Liver (tissue), 9 donors: ENCODE data around the gene GLT1D1. TPM values are rescaled to one million over a fixed set of nuclear protein-coding genes. Genes with fewer than 3 reads are reported as not detected.

Experiments
- DNase-seq: peaks from one replicate; pipeline ENCODE4 v3.0.0-alpha.2; 2017; ENCODE audit warnings: low spot score
- H3K27ac ChIP-seq, 2 donors: one replicate each; pipeline ENCODE4 v1.7.0; 2013; ENCODE audit warnings: inconsistent platforms in 2 of 2, low read length in 2 of 2, control low read depth in 1 of 2, low read depth in 1 of 2, mild to moderate bottlenecking in 1 of 2
- H3K27me3 ChIP-seq, 4 donors: one replicate each; pipeline versions ENCODE4 v1.6.1 to v1.7.0; 2013; ENCODE audit warnings: low read length in 3 of 4, inconsistent platforms in 1 of 4, mild to moderate bottlenecking in 1 of 4, moderate library complexity in 1 of 4; ENCODE audit not compliant: control insufficient read depth in 4 of 4, insufficient read depth in 4 of 4
- H3K36me3 ChIP-seq, 4 donors: one replicate each; pipeline versions ENCODE4 v1.6.1 to v1.7.0; 2013; ENCODE audit warnings: low read length in 3 of 4, mild to moderate bottlenecking in 3 of 4, low read depth in 1 of 4, moderate library complexity in 1 of 4; ENCODE audit not compliant: control insufficient read depth in 4 of 4, insufficient read depth in 3 of 4
- H3K4me1 ChIP-seq, 4 donors: one replicate each; pipeline versions ENCODE4 v1.6.1 to v1.7.0; 2013; ENCODE audit warnings: low read length in 3 of 4, mild to moderate bottlenecking in 3 of 4, moderate library complexity in 1 of 4; ENCODE audit not compliant: control insufficient read depth in 4 of 4, insufficient read depth in 4 of 4
- H3K4me3 ChIP-seq, 3 donors: one replicate each; pipeline versions ENCODE4 v1.6.1 to v1.7.0; 2013; ENCODE audit warnings: low read length in 3 of 3, control low read depth in 1 of 3, low read depth in 1 of 3, mild to moderate bottlenecking in 1 of 3
- H3K9ac ChIP-seq, 2 donors: one replicate each; pipeline ENCODE4 v1.7.0; 2013; ENCODE audit warnings: low read length in 2 of 2, mild to moderate bottlenecking in 2 of 2, moderate library complexity in 2 of 2, control low read depth in 1 of 2, low read depth in 1 of 2
- H3K9me3 ChIP-seq, 4 donors: one replicate each; pipeline versions ENCODE4 v1.6.1 to v1.7.0; 2013; ENCODE audit warnings: low read length in 3 of 4; ENCODE audit not compliant: control insufficient read depth in 4 of 4
- CTCF ChIP-seq: fragments of 150-350 bp; IDR thresholded peaks from 2 replicates; pipeline ENCODE4 v1.5.1; 2017; ENCODE audit warnings: improper control_type of control experiment, low read depth, low read length; ENCODE audit not compliant: missing input control
- EGR1 ChIP-seq, 2 donors: IDR thresholded peaks; 2 replicates each; pipeline ENCODE4 v1.6.1; 2016 to 2018; ENCODE audit warnings: antibody characterized with exemption in 2 of 2, low read depth in 2 of 2
- FOXA1 ChIP-seq: IDR thresholded peaks from 2 replicates; pipeline ENCODE4 v1.6.1; 2016; ENCODE audit warnings: antibody characterized with exemption
- FOXA2 ChIP-seq: IDR thresholded peaks from 2 replicates; pipeline ENCODE4 v1.6.1; 2016; ENCODE audit warnings: antibody characterized with exemption
- GABPA ChIP-seq, 2 donors: IDR thresholded peaks in 1 of 2; conservative IDR thresholded peaks in 1 of 2; 2 replicates each; pipeline ENCODE4 v1.6.1; 2016; ENCODE audit warnings: antibody characterized with exemption in 2 of 2, mild to moderate bottlenecking in 1 of 2, moderate library complexity in 1 of 2
- HNF4A ChIP-seq, 2 donors: conservative IDR thresholded peaks; 2 replicates each; pipeline ENCODE4 v1.6.1; 2016; ENCODE audit warnings: antibody characterized with exemption in 2 of 2, mild to moderate bottlenecking in 2 of 2
- HNF4G ChIP-seq: IDR thresholded peaks from 2 replicates; pipeline ENCODE4 v1.6.1; 2016; ENCODE audit warnings: antibody characterized with exemption
- JUND ChIP-seq, 2 donors: IDR thresholded peaks; 2 replicates each; pipeline ENCODE4 v1.6.1; 2016; ENCODE audit warnings: antibody characterized with exemption in 2 of 2
- MAX ChIP-seq: IDR thresholded peaks from 2 replicates; pipeline ENCODE4 v1.6.1; 2016; ENCODE audit warnings: antibody characterized with exemption
- NR2F2 ChIP-seq: IDR thresholded peaks from 2 replicates; pipeline ENCODE4 v1.6.1; 2016; ENCODE audit warnings: antibody characterized with exemption
- RAD21 ChIP-seq, 2 donors: IDR thresholded peaks; 2 replicates each; pipeline ENCODE4 v1.6.1; 2016; ENCODE audit warnings: antibody characterized with exemption in 2 of 2, mild to moderate bottlenecking in 2 of 2
- REST ChIP-seq: IDR thresholded peaks from 2 replicates; pipeline ENCODE4 v1.6.1; 2016; ENCODE audit warnings: antibody characterized with exemption, mild to moderate bottlenecking
- RXRA ChIP-seq, 2 donors: IDR thresholded peaks; 2 replicates each; pipeline ENCODE4 v1.6.1; 2017 to 2018; ENCODE audit warnings: antibody characterized with exemption in 2 of 2, mild to moderate bottlenecking in 1 of 2
- SP1 ChIP-seq: IDR thresholded peaks from 2 replicates; pipeline ENCODE4 v1.6.1; 2018; ENCODE audit warnings: antibody characterized with exemption, mild to moderate bottlenecking
- TAF1 ChIP-seq: conservative IDR thresholded peaks from 2 replicates; pipeline ENCODE4 v1.6.1; 2016; ENCODE audit warnings: antibody characterized with exemption, mild to moderate bottlenecking
- YY1 ChIP-seq: IDR thresholded peaks from 2 replicates; pipeline ENCODE4 v1.6.1; 2016; ENCODE audit warnings: antibody characterized with exemption, mild to moderate bottlenecking
- ZBTB33 ChIP-seq: IDR thresholded peaks from 2 replicates; pipeline ENCODE4 v1.6.1; 2016; ENCODE audit warnings: antibody characterized with exemption
- WGBS: extraction: QIAGEN DNeasy Blood & Tissue Kit; methylation state at CpG from one replicate; pipeline ENCODE4 v1.1.7; 2013; 5-methylcytosine and 5-hydroxymethylcytosine counted together
- polyA plus RNA-seq, 2 donors: library from polyadenylated mRNA; stranded (reverse) in 1 of 2; unstranded in 1 of 2; fragments of 200-250 nt in 1 of 2; fragments of >200 nt in 1 of 2; fragmentation: Nextera tagmentation in 1 of 2; extraction: Ambion mirVana in 1 of 2; gene quantifications; one replicate each; pipeline versions ENCODE4 v1.2.1 to v1.2.3, GENCODE V29; 2013 to 2015
- total RNA-seq, 2 donors: library from RNA; depleted of rRNA; stranded (reverse); fragments of >200 nt; gene quantifications; one replicate each; pipeline ENCODE4 v1.2.3, GENCODE V29; 2014
- donor health status: healthy.
- donor health status: healthy.
- donor health status: healthy.
- donor health status: healthy.
- donor health status: healthy.

GLT1D1 gene
- total and polyA plus RNA-seq, 4 donors = 10.4 to 17.7 (median 13.9) TPM

- no peak for DNase-seq
- Histone ChIP-seq H3K27ac (peak overlapping the region in 1 of 2 donors; percentile 80), H3K36me3 (no peaks in the 10 kb centered on the region), H3K27me3 (no peaks in the 10 kb centered on the region), H3K4me1 (no peaks in the 10 kb centered on the region), H3K9ac (no peak overlapping the region), H3K4me3 (no peak overlapping the region), H3K9me3 (no peaks in the 10 kb centered on the region)
- 82% methylated on average over 13 of the region's 13 CpGs for WGBS
- no peak for TF ChIP-seq FOXA2
- TF ChIP-seq RXRA (IDR thresholded peaks at IDR 0.05) = no peak
- TF ChIP-seq CTCF = no peak
- no peak for TF ChIP-seq HNF4G
- TF ChIP-seq RAD21 (IDR thresholded peaks at IDR 0.05) = no peak
- TF ChIP-seq FOXA1 = no peak
- TF ChIP-seq TAF1 = no peak
- TF ChIP-seq YY1 = no peak
- TF ChIP-seq MAX = no peak
- TF ChIP-seq EGR1 (IDR thresholded peaks at IDR 0.05; ENCODE audit: low read depth in 2 of 2) = no peak
- no peak for TF ChIP-seq JUND (IDR thresholded peaks at IDR 0.05)
- TF ChIP-seq GABPA (IDR thresholded peaks at IDR 0.05 in 1 of 2, conservative IDR thresholded peaks at IDR 0.05 in 1 of 2) = no peak
- no peak for TF ChIP-seq NR2F2
- TF ChIP-seq ZBTB33 = no peak
- TF ChIP-seq SP1 = no peak
- TF ChIP-seq HNF4A (conservative IDR thresholded peaks at IDR 0.05) = no peak
- TF ChIP-seq REST = no peak
Observed at GRCh38 chr12:128918481-128919260, 65.4 kb downstream of the GLT1D1 start.
